Adrenal gland (tissue), 12 donors: ENCODE results near the gene IFNL1. TPM values are rescaled to one million over a fixed set of nuclear protein-coding genes. Genes with fewer than 3 reads are reported as not detected.
"Not testable (repeated sequence)": the region's sequence is repeated elsewhere in the genome, so short reads cannot be mapped to it uniquely, and the experiment has no call there.

ENCODE experiments used
- DNase-seq, 7 donors: peaks; one replicate each; pipeline ENCODE4 v3.0.0-alpha.2; 2019 to 2020
- H3K27ac ChIP-seq, 5 donors: fragments of 200-600 bp; sonication (generic) in 4 of 5; 1 replicate in 3 of 5; 2 replicates in 2 of 5; pipeline versions ENCODE4 v1.5.1 to v1.8.0; 2016 to 2020; ENCODE audit warnings: mild to moderate bottlenecking in 1 of 5
- H3K27me3 ChIP-seq: fragments of 200-600 bp; 2 replicates; pipeline ENCODE4 v1.8.0; 2021
- H3K36me3 ChIP-seq, 2 donors: fragments of 200-600 bp; replicated peaks in 1 of 2; 1 replicate in 1 of 2; 2 replicates in 1 of 2; pipeline versions ENCODE4 v1.5.1 to v1.8.0; 2018 to 2022
- H3K4me1 ChIP-seq, 2 donors: fragments of 200-600 bp; replicated peaks in 1 of 2; 1 replicate in 1 of 2; 2 replicates in 1 of 2; pipeline versions ENCODE4 v1.5.1 to v1.8.0; 2018 to 2021
- H3K4me3 ChIP-seq, 4 donors: fragments of 200-600 bp; sonication (generic) in 3 of 4; one replicate each; pipeline ENCODE4 v1.5.1; 2016 to 2018
- H3K9me3 ChIP-seq, 3 donors: fragments of 200-600 bp; sonication (generic) in 1 of 3; replicated peaks in 1 of 3; 1 replicate in 2 of 3; 2 replicates in 1 of 3; pipeline versions ENCODE4 v1.5.1 to v1.8.0; 2016 to 2021
- POLR2A ChIP-seq, 2 donors: fragments of 450-650 bp; IDR thresholded peaks; one replicate each; pipeline ENCODE4 v1.6.1; 2017; ENCODE audit warnings: antibody characterized with exemption in 2 of 2, mild to moderate bottlenecking in 2 of 2, moderate library complexity in 1 of 2
- WGBS, 4 donors: extraction: QIAGEN DNeasy Blood & Tissue Kit in 2 of 4; methylation state at CpG; one replicate each; pipeline versions ENCODE4 v1.1.5 to v1.1.7; 2013 to 2017; 5-methylcytosine and 5-hydroxymethylcytosine counted together
- intact Hi-C, 2 donors: fragments of 100-400 bp; cut with DNase I; formaldehyde crosslinking; loops; one replicate each; pipeline versions ENCODE4 v1.14.1 to v1.15.0; 2022 to 2023
- polyA plus RNA-seq, 3 donors: library from polyadenylated mRNA; stranded (reverse); fragments of 200-250 nt in 2 of 3; fragments of 350-450 nt in 1 of 3; fragmentation: Illumina TruSeq in 1 of 3; extraction: RNeasy Lipid Tissue Mini Kit (QIAGEN cat#74804) in 1 of 3; gene quantifications; one replicate each; pipeline ENCODE4 v1.2.3, GENCODE V29; 2013 to 2014
- total RNA-seq, 9 donors: library from RNA; depleted of rRNA in 4 of 9; stranded (reverse); fragments of >200 nt in 4 of 9; fragments of 120-200 nt in 1 of 9; fragmentation: NEBNext Ultra II Directional in 1 of 9; extraction: Animal tissue kit (Norgen Biotek cat#: 25700) in 1 of 9; gene quantifications; one replicate each; pipeline versions ENCODE4 v1.1.0 to v1.2.4, GENCODE V29; 2013 to 2023
- TF ChIP-seq, protein P1 (sequence below), 6 experiments: fragments of 450-650 bp in 4 of 6; fragments of 200-600 bp in 2 of 6; sonication (generic) in 1 of 6; IDR thresholded peaks; 1 replicate in 5 of 6; 2 replicates in 1 of 6; pipeline versions ENCODE4 v1.5.1 to v1.8.0; 2016 to 2021; ENCODE audit warnings: antibody characterized with exemption in 6 of 6, mild to moderate bottlenecking in 2 of 6, moderate library complexity in 1 of 6
- donor health status: healthy with polysubstance abuse.
- donor health status: Bipolar disorder and iron deficiency.
- donor health status: DM: yes; HTN: yes; CAD: no.
- donor health status: DM: no; HTN: no; CAD: no.
- donor health status: DM: no; HTN: no; CAD: no.
- donor health status: DM: yes; HTN: yes; CAD: no.

IFNL1 gene
- total and polyA plus RNA-seq, 12 donors, result not detected

DNA sequence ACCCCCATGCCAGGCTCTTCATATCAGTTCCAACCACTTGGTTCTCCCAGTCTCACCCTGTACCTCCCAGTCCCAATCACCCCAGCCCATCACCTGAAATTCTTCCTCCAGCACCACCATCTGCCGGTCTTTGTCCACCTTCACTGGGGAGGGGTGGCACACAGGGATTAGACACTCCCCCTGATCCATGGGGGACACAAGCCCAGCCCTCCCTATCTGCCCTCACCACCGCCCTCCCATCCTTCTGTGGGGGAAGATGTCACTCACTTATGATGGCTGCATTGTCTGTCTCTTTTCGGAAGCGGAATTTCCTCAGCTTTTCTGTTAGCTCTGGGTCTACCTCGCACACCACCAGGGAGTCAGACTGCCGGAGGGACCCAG, 39.0 kb downstream of the IFNL1 start:
- H3K27ac ChIP-seq, result peak overlapping the region; percentile 53 to 87 (median 62)
- H3K9me3 ChIP-seq, result no peaks in the 10 kb centered on the region
- no peaks in the 10 kb centered on the region for H3K27me3 ChIP-seq
- intact Hi-C loops, result no loop called here
- DNase-seq, result no peak
- H3K4me1 ChIP-seq, result peaks cover 0 to 4% of the 10 kb centered on the region in 2 donors
- H3K4me3 ChIP-seq, result peak overlapping the region in 1 of 4 donors; percentile 26
- TF ChIP-seq, protein P1, sequence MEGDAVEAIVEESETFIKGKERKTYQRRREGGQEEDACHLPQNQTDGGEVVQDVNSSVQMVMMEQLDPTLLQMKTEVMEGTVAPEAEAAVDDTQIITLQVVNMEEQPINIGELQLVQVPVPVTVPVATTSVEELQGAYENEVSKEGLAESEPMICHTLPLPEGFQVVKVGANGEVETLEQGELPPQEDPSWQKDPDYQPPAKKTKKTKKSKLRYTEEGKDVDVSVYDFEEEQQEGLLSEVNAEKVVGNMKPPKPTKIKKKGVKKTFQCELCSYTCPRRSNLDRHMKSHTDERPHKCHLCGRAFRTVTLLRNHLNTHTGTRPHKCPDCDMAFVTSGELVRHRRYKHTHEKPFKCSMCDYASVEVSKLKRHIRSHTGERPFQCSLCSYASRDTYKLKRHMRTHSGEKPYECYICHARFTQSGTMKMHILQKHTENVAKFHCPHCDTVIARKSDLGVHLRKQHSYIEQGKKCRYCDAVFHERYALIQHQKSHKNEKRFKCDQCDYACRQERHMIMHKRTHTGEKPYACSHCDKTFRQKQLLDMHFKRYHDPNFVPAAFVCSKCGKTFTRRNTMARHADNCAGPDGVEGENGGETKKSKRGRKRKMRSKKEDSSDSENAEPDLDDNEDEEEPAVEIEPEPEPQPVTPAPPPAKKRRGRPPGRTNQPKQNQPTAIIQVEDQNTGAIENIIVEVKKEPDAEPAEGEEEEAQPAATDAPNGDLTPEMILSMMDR (IDR thresholded peaks at IDR 0.05), result no peak
- no peak for TF ChIP-seq POLR2A (IDR thresholded peaks at IDR 0.05)
- H3K36me3 ChIP-seq, result no peaks in the 10 kb centered on the region
- WGBS, 4 donors, result 57 to 65% (median 62%) methylated on average over 6 of the region's 6 CpGs

DNA sequence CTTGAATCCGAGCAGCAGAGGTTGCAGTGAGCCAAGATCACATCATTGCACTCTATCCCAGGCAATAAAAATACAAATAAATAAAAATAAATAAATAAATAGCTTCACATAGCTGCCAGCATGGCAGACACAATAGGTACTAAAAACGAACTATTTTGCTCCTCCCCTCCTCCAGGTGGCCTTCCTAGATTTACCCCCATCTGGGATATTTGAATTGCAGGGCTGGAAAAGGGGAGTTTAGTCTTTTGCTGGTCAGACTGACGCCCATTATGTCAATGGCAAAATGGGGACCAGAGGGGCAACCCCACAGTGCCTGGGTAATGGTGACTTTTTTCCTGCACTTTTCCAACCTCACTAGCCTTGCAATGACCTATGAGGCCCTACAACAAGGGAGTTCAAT, 40.3 kb downstream of the IFNL1 start:
- Histone ChIP-seq H3K27me3 (no peaks in the 10 kb centered on the region), H3K4me1 (peaks cover 0 to 13% of the 10 kb centered on the region in 2 donors), H3K27ac (peak overlapping the region in 2 of 5 donors; percentile 38 to 87), H3K36me3 (no peaks in the 10 kb centered on the region), H3K4me3 (no peak overlapping the region), H3K9me3 (no peaks in the 10 kb centered on the region)
- no peak for DNase-seq
- intact Hi-C loops, result no loop called here
- no peak for TF ChIP-seq POLR2A (IDR thresholded peaks at IDR 0.05)
- TF ChIP-seq, protein P1 (IDR thresholded peaks at IDR 0.05), result no peak
- WGBS, 4 donors, result 52 to 66% (median 60%) methylated on average over 3 of the region's 3 CpGs

DNA sequence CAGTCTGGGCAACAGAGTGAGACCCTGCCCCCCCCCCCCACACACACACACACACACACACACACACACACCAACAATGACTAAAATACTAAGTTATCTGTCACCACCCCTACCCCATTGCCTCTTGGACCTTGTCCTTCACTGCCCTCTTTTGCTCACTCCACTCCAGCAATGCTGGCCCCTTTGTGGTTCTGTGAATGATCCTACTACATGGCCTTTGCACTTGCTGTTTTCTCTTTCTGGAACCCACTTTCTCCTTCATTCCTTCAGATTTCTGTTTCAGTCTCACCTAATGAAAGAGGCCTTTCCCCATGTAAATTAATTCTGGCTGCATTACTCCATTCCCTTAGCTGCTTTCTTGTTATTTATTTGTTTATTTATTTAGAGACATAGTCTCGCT, 43.5 kb downstream of the IFNL1 start:
- WGBS, 4 donors, result 91 to 100% (median 94%) methylated on average over 1 of the region's 1 CpG
- TF ChIP-seq, protein P1 (IDR thresholded peaks at IDR 0.05), result no peak
- no peak for TF ChIP-seq POLR2A (IDR thresholded peaks at IDR 0.05)
- DNase-seq, result no peak
- Histone ChIP-seq H3K4me3 (no peak overlapping the region), H3K36me3 (no peaks in the 10 kb centered on the region), H3K4me1 (peaks cover 6 to 27% of the 10 kb centered on the region in 2 donors), H3K27ac (no peak overlapping the region), H3K9me3 (no peaks in the 10 kb centered on the region), H3K27me3 (no peaks in the 10 kb centered on the region)
- intact Hi-C loops, result no loop called here

DNA sequence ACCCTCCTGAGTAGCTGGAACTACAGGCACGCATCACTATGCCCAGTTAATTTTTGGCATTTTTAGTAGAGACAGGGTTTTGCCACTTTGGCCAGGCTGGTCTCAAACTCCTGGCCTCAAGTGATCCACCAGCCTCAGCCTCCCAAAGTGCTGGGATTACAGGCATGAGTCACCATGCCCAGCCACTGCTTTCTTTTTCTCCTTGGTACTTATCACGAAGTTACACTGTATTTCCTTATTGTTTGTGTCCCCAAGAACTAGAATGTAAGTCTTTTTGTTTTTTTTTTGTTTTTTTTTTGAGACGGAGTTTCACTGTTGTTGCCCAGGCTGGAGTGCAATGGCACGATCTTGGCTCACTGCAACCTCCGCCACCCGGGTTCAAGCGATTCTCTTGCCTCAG, 43.9 kb downstream of the IFNL1 start:
- peaks cover 8 to 32% of the 10 kb centered on the region in 2 donors for H3K4me1 ChIP-seq
- H3K27me3 ChIP-seq, H3K4me3 ChIP-seq, intact Hi-C loops, DNase-seq, H3K27ac ChIP-seq, H3K9me3 ChIP-seq, H3K36me3 ChIP-seq: not testable (repeated sequence)
- 76 to 80% (median 80%) methylated on average over 7 of the region's 7 CpGs for WGBS, 4 donors

DNA sequence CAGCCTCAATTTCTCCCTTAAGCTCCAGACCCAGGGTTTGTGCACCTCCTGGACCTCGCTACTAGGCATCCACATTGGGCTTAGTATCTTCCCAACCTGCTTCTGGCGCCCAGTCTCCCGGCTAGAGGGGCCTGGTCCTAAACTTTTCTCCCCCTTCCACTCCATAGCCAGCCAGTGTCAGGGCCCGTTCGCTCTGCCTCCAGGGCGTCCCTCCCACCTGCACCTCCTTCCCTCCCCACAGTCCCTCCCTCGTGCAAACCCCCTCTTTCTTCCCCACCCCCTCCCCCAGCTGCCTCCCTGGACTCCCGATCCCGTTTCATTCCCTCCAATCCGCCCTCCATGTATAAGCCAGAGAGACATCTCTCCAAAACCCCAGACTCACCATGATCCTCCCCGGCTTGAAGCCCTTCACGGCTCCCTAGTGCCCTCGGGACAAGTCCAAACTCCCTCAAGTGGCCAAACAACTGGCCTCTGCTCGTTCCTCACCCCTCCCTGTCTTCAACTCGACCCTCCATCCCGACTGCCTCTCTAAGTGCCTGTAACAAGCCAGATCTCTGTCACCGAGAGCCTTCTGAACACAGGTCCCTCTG, 45.0 kb downstream of the IFNL1 start:
- Histone ChIP-seq H3K36me3 (no peaks in the 10 kb centered on the region), H3K9me3 (no peaks in the 10 kb centered on the region), H3K4me1 (peaks cover 8 to 36% of the 10 kb centered on the region in 2 donors), H3K4me3 (peak overlapping the region in 3 of 4 donors; percentile 42 to 67 (median 58)), H3K27ac (peak overlapping the region; percentile 34 to 85 (median 77)), H3K27me3 (no peaks in the 10 kb centered on the region)
- 3 to 4% (median 4%) methylated on average over 17 of the region's 17 CpGs for WGBS, 4 donors
- no peak for TF ChIP-seq POLR2A (IDR thresholded peaks at IDR 0.05)
- TF ChIP-seq, protein P1 (IDR thresholded peaks at IDR 0.05), result no peak
- peak; percentile 16 to 78 (median 50) for DNase-seq
- intact Hi-C loops, result no loop called here
